Loucy (cell line): ENCODE results near the gene CYB561A3.

Source experiments
- CTCF ChIP-seq: fragments of 200-600 bp; sonication (generic); conservative IDR thresholded peaks from 2 replicates; pipeline ENCODE4 v1.5.1; 2014; ENCODE audit warnings: mild to moderate bottlenecking, antibody characterized with exemption, low read length
- EZH2phosphoT487 ChIP-seq: fragments of 200-600 bp; IDR thresholded peaks from 2 replicates; pipeline ENCODE4 v1.6.1; 2018; ENCODE audit warnings: antibody characterized with exemption, mild to moderate bottlenecking, moderate library complexity, borderline replicate concordance

- no peak for TF ChIP-seq CTCF
- TF ChIP-seq EZH2phosphoT487, result no peak
Measured at GRCh38 chr11:61315260-61315659, 46.4 kb downstream of the CYB561A3 start.
